ENCODE results near the gene CCDC196.

DNA sequence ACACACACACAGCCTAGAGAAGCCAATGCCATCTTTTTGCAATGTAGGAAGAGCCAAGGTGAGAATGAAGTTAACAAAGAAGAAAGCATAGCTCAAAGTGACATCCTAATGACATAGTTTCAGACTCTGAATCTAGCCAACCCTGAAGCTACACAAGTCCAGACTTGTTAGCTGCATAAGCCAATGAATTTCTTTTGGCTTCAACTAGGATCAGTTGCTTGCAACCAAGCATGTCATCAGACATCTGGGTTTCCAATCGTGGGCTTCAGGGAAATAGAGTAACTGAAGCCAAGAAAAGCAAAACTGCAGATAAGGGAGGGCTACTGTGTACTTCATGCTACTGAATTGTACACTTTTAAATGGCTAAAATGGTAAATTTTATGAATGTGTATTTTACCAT lies 17.4 kb downstream of the CCDC196 start:
- no peak for TF ChIP-seq CTCF (IDR thresholded peaks at IDR 0.05; ENCODE audit: low read depth, low read length)
- TF ChIP-seq, protein P1, sequence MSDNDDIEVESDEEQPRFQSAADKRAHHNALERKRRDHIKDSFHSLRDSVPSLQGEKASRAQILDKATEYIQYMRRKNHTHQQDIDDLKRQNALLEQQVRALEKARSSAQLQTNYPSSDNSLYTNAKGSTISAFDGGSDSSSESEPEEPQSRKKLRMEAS (IDR thresholded peaks at IDR 0.05; ENCODE audit: low read depth, low read length): no peak
- no peak for TF ChIP-seq POLR2A (IDR thresholded peaks at IDR 0.05; ENCODE audit: extremely low read depth, insufficient read length)
- no peak for TF ChIP-seq MYC (IDR thresholded peaks at IDR 0.05; ENCODE audit: low read depth, low read length)

All from NB4 (cell line).